H1 (cell line): ENCODE results near the gene FAM184B. TPM values are rescaled to one million over a fixed set of nuclear protein-coding genes. Genes with fewer than 3 reads are reported as not detected.

ENCODE experiments used
- CTCF ChIP-seq, 3 experiments: IDR thresholded peaks; 1 replicate in 2 of 3; 2 replicates in 1 of 3; pipeline versions ENCODE4 v1.5.1 to v1.6.1; 2011; ENCODE audit warnings: low read length in 3 of 3, mild to moderate bottlenecking in 3 of 3, inconsistent platforms in 2 of 3, low read depth in 1 of 3, moderate library complexity in 1 of 3; ENCODE audit not compliant: insufficient read depth in 1 of 3; ENCODE audit errors: control extremely low read depth in 1 of 3
- EP300 ChIP-seq, 2 experiments: IDR thresholded peaks; 1 replicate in 1 of 2; 2 replicates in 1 of 2; pipeline ENCODE4 v1.6.1; 2011 to 2012; ENCODE audit warnings: low read depth in 2 of 2, low read length in 2 of 2, mild to moderate bottlenecking in 2 of 2, borderline replicate concordance in 1 of 2, inconsistent platforms in 1 of 2, moderate library complexity in 1 of 2
- TEAD4 ChIP-seq: IDR thresholded peaks from 2 replicates; pipeline ENCODE4 v1.6.1; 2012; ENCODE audit warnings: low read depth, low read length, inconsistent platforms, mixed read lengths
- polyA plus RNA-seq, 7 experiments: library from polyadenylated mRNA; depleted of rRNA in 3 of 7; stranded (reverse) in 5 of 7; unstranded in 2 of 7; fragments of >200 nt in 5 of 7; fragments of 200-250 nt in 2 of 7; gene quantifications; 1 replicate in 5 of 7; 2 replicates in 1 of 7; 4 replicates in 1 of 7; pipeline versions ENCODE4 v1.2.1 to v1.2.3, GENCODE V29; 2011 to 2013; ENCODE audit warnings: missing spikeins in 2 of 7, mixed read lengths in 2 of 7
- total RNA-seq: library from RNA; stranded (reverse); fragmentation: NEBNext Ultra II Directional; extraction: Animal tissue kit (Norgen Biotek cat#: 25700); gene quantifications from 2 replicates; pipeline ENCODE4 v1.2.1, GENCODE V29; 2021

Gene FAM184B
- total and polyA plus RNA-seq, 2 of the 8 experiments (the other 6 are each of a cell fraction or from before 2014, with no cell fraction given) = 0.05 to 0.39 TPM

- TF ChIP-seq EP300 (IDR thresholded peaks at IDR 0.05; ENCODE audit: borderline replicate concordance in 1 of 2, low read depth in 2 of 2, low read length in 2 of 2) (no peak), TEAD4 (no peak), CTCF (IDR thresholded peaks at IDR 0.05; ENCODE audit: control extremely low read depth in 1 of 3, insufficient read depth in 1 of 3, low read depth in 1 of 3, low read length in 3 of 3) (no peak)
Observed at GRCh38 chr4:17599826-17600225, 181.6 kb downstream of the FAM184B start (continued).
